ENCODE results near the gene MTHFD1.

Gene MTHFD1

GRCh38 chr14:64501411-64502171 is 113.4 kb downstream of the MTHFD1 start:
- POLR2A ChIA-PET = interaction anchor here (1.3 to 2.4 kb wide), 2 partner anchors 39 to 127 kb away, joined by 3 to 11 read pairs; partner anchors contain the start of gene HSPA2
- DNase-seq (ENCODE audit: low read depth, low spot score) = no peak

GRCh38 chr14:64502456-64502855 is 114.3 kb downstream of the MTHFD1 start:
- POLR2A ChIA-PET = interaction anchor here (0.5 to 2.4 kb wide), 5 partner anchors 38 to 150 kb away, joined by 3 to 11 read pairs (median 6); partner anchors contain the start of gene HSPA2
- DNase-seq (ENCODE audit: low read depth, low spot score) = no peak
- CTCF ChIA-PET = interaction anchor here (1.0 to 2.8 kb wide), 5 partner anchors 9 to 159 kb away, joined by 4 to 16 read pairs (median 9); no protein-coding TSS in a partner anchor
- TF ChIP-seq CTCF (IDR thresholded peaks at IDR 0.05; ENCODE audit: insufficient read depth, low read length, missing control alignments) = no peak
- H3K4me3 ChIP-seq (ENCODE audit: low read depth, low read length) = peak overlapping the region; percentile 86

More at GRCh38 chr14:64501411-64502171, 113.4 kb downstream of the MTHFD1 start:
- no peak for TF ChIP-seq CTCF (IDR thresholded peaks at IDR 0.05; ENCODE audit: insufficient read depth, low read length, missing control alignments)
- peak overlapping the region; percentile 86 for H3K4me3 ChIP-seq (ENCODE audit: low read depth, low read length)
- CTCF ChIA-PET = interaction anchor here (1.2 to 2.8 kb wide), 6 partner anchors 8 to 158 kb away, joined by 4 to 16 read pairs (median 9); no protein-coding TSS in a partner anchor

GRCh38 chr14:64502887-64503433 is 114.8 kb downstream of the MTHFD1 start:
- ChIA-PET POLR2A (interaction anchor here (0.5 to 2.4 kb wide), 4 partner anchors 38 to 150 kb away, joined by 4 to 11 read pairs (median 8); partner anchors contain the start of gene HSPA2), CTCF (interaction anchor here (1.0 to 2.8 kb wide), 3 partner anchors 11 to 159 kb away, joined by 4 to 16 read pairs (median 9); no protein-coding TSS in a partner anchor)
- DNase-seq (ENCODE audit: low read depth, low spot score) = no peak
- no peak for TF ChIP-seq CTCF (IDR thresholded peaks at IDR 0.05; ENCODE audit: insufficient read depth, low read length, missing control alignments)
- peak overlapping the region; percentile 86 for H3K4me3 ChIP-seq (ENCODE audit: low read depth, low read length)

GRCh38 chr14:64503434-64504309 is 115.5 kb downstream of the MTHFD1 start, which contains the start of gene ZBTB25:
Gene ZBTB25, minus strand, starts transcription at chr14:64503838. Its CDS starts 13,305 bp downstream, at chr14:64490533.
- TF ChIP-seq CTCF (IDR thresholded peaks at IDR 0.05; ENCODE audit: insufficient read depth, low read length, missing control alignments) = no peak
- ChIA-PET CTCF (interaction anchor here (1.0 to 2.8 kb wide), 6 partner anchors 10 to 160 kb away, joined by 3 to 16 read pairs (median 5); partner anchors contain the start of gene HSPA2), POLR2A (interaction anchor here (0.5 to 2.4 kb wide), 13 partner anchors 11 to 655 kb away, joined by 3 to 17 read pairs (median 5); partner anchors contain the start of genes HSPA2 and MTHFD1)
- peak; percentile 58 for DNase-seq (ENCODE audit: low read depth, low spot score)
- peak within 1 kb of the TSS; percentile 86 for H3K4me3 ChIP-seq (ENCODE audit: low read depth, low read length)

- DNase-seq (ENCODE audit: low read depth, low spot score) = no peak
- CTCF ChIA-PET = interaction anchor here (1.1 to 1.2 kb wide), 3 partner anchors 17 to 132 kb away, joined by 3 to 6 read pairs (median 4); partner anchors contain the start of gene HSPA2
- POLR2A ChIA-PET = interaction anchor here (0.7 to 2.3 kb wide), 12 partner anchors 10 to 166 kb away, joined by 3 to 17 read pairs (median 4); partner anchors contain the start of genes HSPA2 and MTHFD1
- H3K4me3 ChIP-seq (ENCODE audit: low read depth, low read length) = peak within 1 kb of the TSS; percentile 86
- no peak for TF ChIP-seq CTCF (IDR thresholded peaks at IDR 0.05; ENCODE audit: insufficient read depth, low read length, missing control alignments)
These were observed 116.2 kb downstream of the MTHFD1 start, which contains the start of gene ZBTB1 for GRCh38 chr14:64504310-64504896. Gene ZBTB1, plus strand, starts transcription at chr14:64504770. Its CDS starts 16,735 bp downstream, at chr14:64521505.
